GM23338 (cell line): ENCODE results near the gene MEGF11. TPM values are rescaled to one million over a fixed set of nuclear protein-coding genes. Genes with fewer than 3 reads are reported as not detected.

Experiments used
- ATAC-seq: fragments of 200-7000 bp; cut with Tn5 transposase; 3 replicates; pipeline ENCODE4 v1.9.1; 2020
- DNase-seq: peaks from one replicate; pipeline ENCODE4 v3.0.0-alpha.2; 2015; ENCODE audit warnings: low spot score
- H2AFZ ChIP-seq: fragments of 200-600 bp; sonication (generic); 2 replicates; pipeline ENCODE4 v1.8.0; 2016; ENCODE audit warnings: antibody characterized with exemption, mild to moderate bottlenecking, moderate library complexity
- H3F3A ChIP-seq: fragments of 200-600 bp; sonication (generic); replicated peaks from 2 replicates; pipeline ENCODE4 v1.8.0; 2017; ENCODE audit warnings: antibody characterized with exemption, mixed run types, low read depth
- H3K27ac ChIP-seq: fragments of 200-600 bp; sonication (generic); 2 replicates; pipeline ENCODE4 v1.6.1; 2016; ENCODE audit warnings: low read depth
- H3K27me3 ChIP-seq: fragments of 200-600 bp; sonication (generic); 2 replicates; pipeline ENCODE4 v1.8.0; 2016; ENCODE audit warnings: mild to moderate bottlenecking, mixed run types, moderate library complexity; ENCODE audit not compliant: insufficient read depth
- H3K36me3 ChIP-seq: fragments of 200-600 bp; sonication (generic); 2 replicates; pipeline ENCODE4 v1.8.0; 2016; ENCODE audit warnings: mild to moderate bottlenecking; ENCODE audit not compliant: insufficient read depth
- H3K4me1 ChIP-seq: fragments of 200-600 bp; sonication (generic); 2 replicates; pipeline ENCODE4 v1.8.0; 2016; ENCODE audit warnings: mild to moderate bottlenecking, moderate library complexity; ENCODE audit not compliant: insufficient read depth
- H3K4me2 ChIP-seq: fragments of 200-600 bp; sonication (generic); 2 replicates; pipeline ENCODE4 v1.7.1; 2017; ENCODE audit warnings: mixed run types
- H3K4me3 ChIP-seq: fragments of 200-600 bp; sonication (generic); 2 replicates; pipeline ENCODE4 v1.6.1; 2016; ENCODE audit warnings: mixed run types
- H3K79me2 ChIP-seq: fragments of 200-600 bp; sonication (generic); replicated peaks from 2 replicates; pipeline ENCODE4 v1.8.0; 2017; ENCODE audit warnings: mild to moderate bottlenecking; ENCODE audit not compliant: insufficient read depth
- H3K9me2 ChIP-seq: fragments of 200-600 bp; sonication (generic); 2 replicates; pipeline ENCODE4 v1.8.0; 2017; ENCODE audit not compliant: insufficient read depth
- H4K20me1 ChIP-seq: fragments of 200-600 bp; sonication (generic); replicated peaks from 2 replicates; pipeline ENCODE4 v1.8.0; 2017; ENCODE audit warnings: mild to moderate bottlenecking; ENCODE audit not compliant: insufficient read depth
- H3K27ac Mint-ChIP-seq: 2 replicates; pipeline ENCODE4 v1.8.0; 2020; ENCODE audit warnings: inconsistent platforms, mild to moderate bottlenecking, moderate library complexity, mixed read lengths
- H3K27me3 Mint-ChIP-seq: 3 replicates; pipeline ENCODE4 v1.8.0; 2022; ENCODE audit warnings: low read depth, mild to moderate bottlenecking, moderate library complexity, mixed read lengths, inconsistent platforms; ENCODE audit not compliant: insufficient read depth, poor library complexity
- H3K36me3 Mint-ChIP-seq: 3 replicates; pipeline ENCODE4 v1.8.0; 2021; ENCODE audit warnings: low read depth, mild to moderate bottlenecking, inconsistent platforms, moderate library complexity, mixed read lengths
- H3K4me1 Mint-ChIP-seq: 3 replicates; pipeline ENCODE4 v1.8.0; 2020; ENCODE audit warnings: mild to moderate bottlenecking, inconsistent platforms, mixed read lengths
- H3K4me3 Mint-ChIP-seq: 3 replicates; pipeline ENCODE4 v1.8.0; 2021; ENCODE audit warnings: moderate library complexity, mild to moderate bottlenecking, inconsistent platforms, mixed read lengths
- H3K9me3 Mint-ChIP-seq: 3 replicates; pipeline ENCODE4 v1.8.0; 2020; ENCODE audit warnings: moderate library complexity, mild to moderate bottlenecking, inconsistent platforms, mixed read lengths
- EZH2 ChIP-seq: fragments of 200-600 bp; sonication (generic); IDR thresholded peaks from one replicate; pipeline ENCODE4 v1.8.0; 2017; ENCODE audit warnings: antibody characterized with exemption, mild to moderate bottlenecking, low read depth; ENCODE audit not compliant: unreplicated experiment
- EZH2phosphoT487 ChIP-seq: fragments of 200-600 bp; sonication (generic); IDR thresholded peaks from one replicate; pipeline ENCODE4 v1.8.1; 2018; ENCODE audit warnings: antibody characterized with exemption; ENCODE audit not compliant: unreplicated experiment
- JUNB ChIP-seq: IDR thresholded peaks from one replicate; pipeline ENCODE4 v1.6.1; 2016; ENCODE audit warnings: antibody characterized with exemption; ENCODE audit not compliant: unreplicated experiment
- NANOG ChIP-seq: IDR thresholded peaks from 2 replicates; pipeline ENCODE4 v1.6.1; 2016; ENCODE audit warnings: antibody characterized with exemption, borderline replicate concordance
- ZNF331 ChIP-seq: fragments of 250-450 bp; sonication (Bioruptor Pico); IDR thresholded peaks from 2 replicates; pipeline ENCODE4 v1.5.0; 2020; ENCODE audit warnings: low read depth, mild to moderate bottlenecking, moderate library complexity
- polyA plus RNA-seq: library from polyadenylated mRNA; unstranded; fragments of >200 nt; fragmentation: Nextera tagmentation; extraction: Ambion mirVana; gene quantifications from 2 replicates; pipeline ENCODE4 v1.2.1, GENCODE V29; 2016
- total RNA-seq: library from RNA; depleted of rRNA; stranded (reverse); fragments of >200 nt; shearing (Covaris generic); gene quantifications from 2 replicates; pipeline ENCODE4 v1.2.3, GENCODE V29; 2014
- TF ChIP-seq, protein P1 (sequence below): fragments of 250-450 bp; sonication (Bioruptor Pico); IDR thresholded peaks from 2 replicates; pipeline ENCODE4 v1.5.0; 2020; ENCODE audit warnings: mild to moderate bottlenecking, moderate library complexity

MEGF11 gene
- total and polyA plus RNA-seq, 2 experiments from 2014 or later: 1.3 to 1.9 TPM

DNA sequence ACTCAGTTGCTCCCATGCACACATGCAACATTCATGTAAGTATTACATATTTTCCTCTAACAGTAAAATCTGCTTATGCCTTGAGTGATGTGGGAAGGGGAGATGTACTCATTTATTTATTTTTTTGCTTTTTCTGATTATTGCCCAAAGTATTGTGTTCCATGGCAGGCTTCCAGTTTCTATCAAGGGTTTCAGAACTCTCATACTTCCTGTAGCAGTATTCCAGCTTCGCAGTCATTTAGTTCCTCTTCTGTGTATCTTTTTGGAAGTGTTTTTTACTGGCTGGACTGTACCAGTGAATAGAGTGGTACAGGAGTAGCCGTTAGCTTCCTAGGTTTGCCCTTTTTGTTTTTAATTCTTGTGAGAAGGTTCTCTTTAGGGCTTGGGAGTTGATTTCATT is 357.3 kb downstream of the MEGF11 start:
- H3K27ac Mint-ChIP-seq: no peak overlapping the region
- H3K4me1 ChIP-seq: no peaks in the 10 kb centered on the region; the same call in 1 of the 2 replicates

More for the DNA sequence above, 357.3 kb downstream of the MEGF11 start:
- Histone ChIP-seq H3K27ac (no peak overlapping the region), H2AFZ (no peak overlapping the region), H4K20me1 (peaks cover 4% of the 10 kb centered on the region; the same call in 1 of the 2 replicates), H3K79me2 (no peaks in the 10 kb centered on the region), H3K9me2 (no peaks in the 10 kb centered on the region), H3K4me3 (no peak overlapping the region), H3K4me2 (no peak overlapping the region), H3K36me3 (peaks cover 15% of the 10 kb centered on the region), H3F3A (no peaks in the 10 kb centered on the region), H3K27me3 (no peaks in the 10 kb centered on the region)
- no peak for ATAC-seq
- DNase-seq: no peak
- Mint-ChIP-seq H3K4me1 (no peaks in the 10 kb centered on the region; the same call in 1 of the 3 replicates), H3K27me3 (no peaks in the 10 kb centered on the region), H3K9me3 (no peaks in the 10 kb centered on the region), H3K4me3 (no peak overlapping the region), H3K36me3 (peaks cover 10% of the 10 kb centered on the region; the same call in 2 of the 3 replicates)
- TF ChIP-seq NANOG (no peak), ZNF331 (CRISPR knock-in tag) (no peak), JUNB (no peak), EZH2 (no peak), EZH2phosphoT487 (no peak)
- TF ChIP-seq, protein P1, sequence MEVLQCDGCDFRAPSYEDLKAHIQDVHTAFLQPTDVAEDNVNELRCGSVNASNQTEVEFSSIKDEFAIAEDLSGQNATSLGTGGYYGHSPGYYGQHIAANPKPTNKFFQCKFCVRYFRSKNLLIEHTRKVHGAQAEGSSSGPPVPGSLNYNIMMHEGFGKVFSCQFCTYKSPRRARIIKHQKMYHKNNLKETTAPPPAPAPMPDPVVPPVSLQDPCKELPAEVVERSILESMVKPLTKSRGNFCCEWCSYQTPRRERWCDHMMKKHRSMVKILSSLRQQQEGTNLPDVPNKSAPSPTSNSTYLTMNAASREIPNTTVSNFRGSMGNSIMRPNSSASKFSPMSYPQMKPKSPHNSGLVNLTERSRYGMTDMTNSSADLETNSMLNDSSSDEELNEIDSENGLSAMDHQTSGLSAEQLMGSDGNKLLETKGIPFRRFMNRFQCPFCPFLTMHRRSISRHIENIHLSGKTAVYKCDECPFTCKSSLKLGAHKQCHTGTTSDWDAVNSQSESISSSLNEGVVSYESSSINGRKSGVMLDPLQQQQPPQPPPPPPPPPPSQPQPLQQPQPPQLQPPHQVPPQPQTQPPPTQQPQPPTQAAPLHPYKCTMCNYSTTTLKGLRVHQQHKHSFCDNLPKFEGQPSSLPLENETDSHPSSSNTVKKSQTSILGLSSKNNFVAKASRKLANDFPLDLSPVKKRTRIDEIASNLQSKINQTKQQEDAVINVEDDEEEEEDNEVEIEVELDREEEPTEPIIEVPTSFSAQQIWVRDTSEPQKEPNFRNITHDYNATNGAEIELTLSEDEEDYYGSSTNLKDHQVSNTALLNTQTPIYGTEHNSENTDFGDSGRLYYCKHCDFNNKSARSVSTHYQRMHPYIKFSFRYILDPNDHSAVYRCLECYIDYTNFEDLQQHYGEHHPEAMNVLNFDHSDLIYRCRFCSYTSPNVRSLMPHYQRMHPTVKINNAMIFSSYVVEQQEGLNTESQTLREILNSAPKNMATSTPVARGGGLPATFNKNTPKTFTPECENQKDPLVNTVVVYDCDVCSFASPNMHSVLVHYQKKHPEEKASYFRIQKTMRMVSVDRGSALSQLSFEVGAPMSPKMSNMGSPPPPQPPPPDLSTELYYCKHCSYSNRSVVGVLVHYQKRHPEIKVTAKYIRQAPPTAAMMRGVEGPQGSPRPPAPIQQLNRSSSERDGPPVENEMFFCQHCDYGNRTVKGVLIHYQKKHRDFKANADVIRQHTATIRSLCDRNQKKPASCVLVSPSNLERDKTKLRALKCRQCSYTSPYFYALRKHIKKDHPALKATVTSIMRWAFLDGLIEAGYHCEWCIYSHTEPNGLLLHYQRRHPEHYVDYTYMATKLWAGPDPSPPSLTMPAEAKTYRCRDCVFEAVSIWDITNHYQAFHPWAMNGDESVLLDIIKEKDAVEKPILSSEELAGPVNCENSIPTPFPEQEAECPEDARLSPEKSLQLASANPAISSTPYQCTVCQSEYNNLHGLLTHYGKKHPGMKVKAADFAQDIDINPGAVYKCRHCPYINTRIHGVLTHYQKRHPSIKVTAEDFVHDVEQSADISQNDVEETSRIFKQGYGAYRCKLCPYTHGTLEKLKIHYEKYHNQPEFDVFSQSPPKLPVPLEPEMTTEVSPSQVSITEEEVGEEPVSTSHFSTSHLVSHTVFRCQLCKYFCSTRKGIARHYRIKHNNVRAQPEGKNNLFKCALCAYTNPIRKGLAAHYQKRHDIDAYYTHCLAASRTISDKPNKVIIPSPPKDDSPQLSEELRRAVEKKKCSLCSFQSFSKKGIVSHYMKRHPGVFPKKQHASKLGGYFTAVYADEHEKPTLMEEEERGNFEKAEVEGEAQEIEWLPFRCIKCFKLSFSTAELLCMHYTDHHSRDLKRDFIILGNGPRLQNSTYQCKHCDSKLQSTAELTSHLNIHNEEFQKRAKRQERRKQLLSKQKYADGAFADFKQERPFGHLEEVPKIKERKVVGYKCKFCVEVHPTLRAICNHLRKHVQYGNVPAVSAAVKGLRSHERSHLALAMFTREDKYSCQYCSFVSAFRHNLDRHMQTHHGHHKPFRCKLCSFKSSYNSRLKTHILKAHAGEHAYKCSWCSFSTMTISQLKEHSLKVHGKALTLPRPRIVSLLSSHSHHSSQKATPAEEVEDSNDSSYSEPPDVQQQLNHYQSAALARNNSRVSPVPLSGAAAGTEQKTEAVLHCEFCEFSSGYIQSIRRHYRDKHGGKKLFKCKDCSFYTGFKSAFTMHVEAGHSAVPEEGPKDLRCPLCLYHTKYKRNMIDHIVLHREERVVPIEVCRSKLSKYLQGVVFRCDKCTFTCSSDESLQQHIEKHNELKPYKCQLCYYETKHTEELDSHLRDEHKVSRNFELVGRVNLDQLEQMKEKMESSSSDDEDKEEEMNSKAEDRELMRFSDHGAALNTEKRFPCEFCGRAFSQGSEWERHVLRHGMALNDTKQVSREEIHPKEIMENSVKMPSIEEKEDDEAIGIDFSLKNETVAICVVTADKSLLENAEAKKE (CRISPR knock-in tag): no peak
